NCI-H146 treated with DMSO at 0.1 percent for 48 hours (cell line): ENCODE measurements around the gene GPBAR1.

ENCODE experiments used
- DNase-seq: peaks from one replicate; lab custom pipeline; 2025; ENCODE audit not compliant: unreplicated experiment; lab: John Stamatoyannopoulos, UW

Gene GPBAR1

GRCh38 chr2:218244204-218244603 lies 16.6 kb upstream of the GPBAR1 start:
- DNase-seq, result no peak

- DNase-seq, result no peak
These were observed 16.1 kb upstream of the GPBAR1 start for GRCh38 chr2:218244665-218245064.

- DNase-seq, result no peak
These were observed 15.6 kb upstream of the GPBAR1 start for GRCh38 chr2:218245214-218245613.

GRCh38 chr2:218249691-218250090 lies 11.1 kb upstream of the GPBAR1 start:
- no peak for DNase-seq

- no peak for DNase-seq
These were observed 8.1 kb upstream of the GPBAR1 start for GRCh38 chr2:218252509-218253231.

- no peak for DNase-seq
These were observed 7.6 kb upstream of the GPBAR1 start for GRCh38 chr2:218253232-218253625.

GRCh38 chr2:218255446-218255845 lies 5.4 kb upstream of the GPBAR1 start:
- no peak for DNase-seq

- DNase-seq, result no peak
These were observed 4.0 kb upstream of the GPBAR1 start for GRCh38 chr2:218256612-218257350.

- no peak for DNase-seq
These were observed 3.3 kb upstream of the GPBAR1 start for GRCh38 chr2:218257390-218257981.

GRCh38 chr2:218259099-218259961 lies 1.5 kb upstream of the GPBAR1 start:
- DNase-seq, result no peak

- DNase-seq, result no peak
These were observed 649 bp upstream of the GPBAR1 start for GRCh38 chr2:218260166-218260565.

- no peak for DNase-seq
These were observed 815 bp downstream of the GPBAR1 start for GRCh38 chr2:218261423-218262236.

GRCh38 chr2:218262237-218262600 lies 1.4 kb downstream of the GPBAR1 start:
- no peak for DNase-seq

- no peak for DNase-seq
These were observed 2.1 kb downstream of the GPBAR1 start for GRCh38 chr2:218262631-218263586.

- no peak for DNase-seq
These were observed 3.2 kb downstream of the GPBAR1 start for GRCh38 chr2:218263817-218264641.

GRCh38 chr2:218264773-218265561 lies 4.2 kb downstream of the GPBAR1 start:
- no peak for DNase-seq

- DNase-seq, result no peak
These were observed 4.8 kb downstream of the GPBAR1 start for GRCh38 chr2:218265626-218266025.
